Activated CD4-positive, CD25-positive, alpha-beta regulatory T cell (primary cell): Measurements from ENCODE around the gene CTAGE1.
"Not testable (repeated sequence)": the region's sequence is repeated elsewhere in the genome, so short reads cannot be mapped to it uniquely, and the experiment has no call there.

Source experiments
- DNase-seq, 4 experiments: peaks; one replicate each; lab custom pipeline; 2025; lab: John Stamatoyannopoulos, UW

Gene CTAGE1

DNA sequence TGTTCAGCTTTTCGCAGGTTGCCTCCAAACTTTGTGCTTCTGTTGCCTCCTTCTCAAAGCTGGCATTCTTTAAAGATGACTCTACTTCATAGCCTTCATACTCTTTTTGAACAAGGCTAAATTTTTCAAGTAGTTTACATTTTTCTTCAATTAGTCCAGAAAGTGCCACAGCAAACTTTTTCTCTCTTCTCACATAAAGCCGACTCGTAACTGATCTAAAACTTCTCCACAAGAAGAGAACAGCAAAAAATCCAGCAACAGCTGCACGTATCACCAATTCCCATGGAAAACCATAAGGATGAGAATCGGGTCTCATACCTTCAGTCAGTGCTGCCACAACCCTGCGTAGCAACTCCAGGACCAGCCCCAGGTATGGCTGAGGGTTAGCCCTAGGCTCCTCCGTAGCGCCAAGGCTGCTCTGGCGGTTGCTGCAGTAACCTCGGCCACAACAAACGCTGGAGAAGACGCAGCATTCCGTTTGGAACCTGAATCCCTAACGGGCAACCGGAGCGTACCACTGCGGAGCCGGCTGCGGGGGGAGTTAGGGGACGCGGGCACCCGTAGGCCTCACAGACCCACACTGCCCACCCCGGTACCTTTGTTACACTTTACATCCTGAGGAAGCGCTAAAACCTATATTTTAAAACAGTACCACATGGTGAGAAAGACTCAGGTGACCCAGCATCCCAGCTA lies at the start of gene CTAGE1:
CTAGE1 (minus strand) TSS at position 420 of the 693 bp plus-strand sequence; CDS start at position 316, 104 bp downstream.
- no peak for DNase-seq

DNA sequence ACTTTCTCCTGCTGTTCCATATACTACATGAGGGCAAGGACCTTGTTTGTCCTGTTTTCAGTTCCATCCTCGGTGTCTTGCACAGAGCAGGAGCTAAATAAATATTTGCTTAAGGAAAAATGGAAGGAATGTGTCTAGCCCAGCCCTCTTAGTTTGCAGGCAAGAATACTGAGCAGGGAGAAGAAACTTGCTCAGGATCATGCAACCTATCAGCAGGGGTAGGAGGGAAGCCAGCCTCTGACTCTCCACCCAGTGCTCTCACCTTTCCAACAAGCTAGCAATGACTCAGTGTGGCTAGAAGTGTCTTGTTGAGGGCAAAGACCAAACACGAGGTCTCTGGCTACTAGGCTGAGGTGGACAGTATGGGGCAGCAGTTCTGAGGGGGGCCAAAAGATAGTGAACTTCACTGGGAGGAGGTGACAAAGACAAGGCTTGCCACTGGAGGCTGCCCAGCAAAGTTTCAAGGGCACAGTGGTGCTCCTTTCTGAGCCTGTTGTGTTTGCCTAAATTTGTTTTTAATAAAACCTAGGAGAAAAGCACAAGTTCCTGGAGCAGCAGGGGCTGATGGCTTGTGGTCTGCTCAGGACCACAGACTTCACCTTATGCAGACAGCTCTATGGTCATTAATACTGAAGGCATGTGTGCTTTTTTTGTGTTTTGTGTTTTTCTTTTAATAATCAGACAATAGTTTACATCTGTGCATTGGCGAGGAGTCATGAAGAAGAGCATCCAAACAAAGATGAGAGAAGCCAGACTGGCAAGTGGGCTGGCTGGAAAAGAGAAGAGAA lies 49.1 kb upstream of the CTAGE1 start:
- no peak for DNase-seq

GRCh38 chr18:22465859-22466457 lies 48.2 kb upstream of the CTAGE1 start:
- no peak for DNase-seq

GRCh38 chr18:22463076-22463475 lies 45.4 kb upstream of the CTAGE1 start:
- DNase-seq, result no peak

GRCh38 chr18:22459491-22459890 lies 41.8 kb upstream of the CTAGE1 start:
- no peak for DNase-seq

- no peak for DNase-seq
These were observed 39.8 kb upstream of the CTAGE1 start for GRCh38 chr18:22457524-22457923.

DNA sequence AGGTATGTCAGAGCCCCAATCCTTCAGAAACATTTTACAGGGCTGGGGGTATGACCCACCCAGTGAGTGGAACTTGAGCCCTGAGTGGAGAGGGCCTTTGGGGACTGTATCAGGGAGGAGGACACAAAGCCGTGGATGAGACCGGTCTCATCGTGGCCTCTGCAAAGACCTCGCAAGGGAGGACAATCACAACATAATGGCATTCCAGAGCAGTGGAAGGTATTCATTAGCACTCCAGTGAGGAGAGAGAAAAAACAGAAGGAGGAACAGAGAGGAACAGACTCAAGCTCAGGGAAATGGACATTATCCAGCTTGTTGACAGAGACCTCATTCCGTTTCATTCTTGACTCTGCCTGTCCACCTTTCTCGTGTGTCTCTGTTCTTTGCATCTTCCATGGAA lies 38.8 kb upstream of the CTAGE1 start:
- no peak for DNase-seq

DNA sequence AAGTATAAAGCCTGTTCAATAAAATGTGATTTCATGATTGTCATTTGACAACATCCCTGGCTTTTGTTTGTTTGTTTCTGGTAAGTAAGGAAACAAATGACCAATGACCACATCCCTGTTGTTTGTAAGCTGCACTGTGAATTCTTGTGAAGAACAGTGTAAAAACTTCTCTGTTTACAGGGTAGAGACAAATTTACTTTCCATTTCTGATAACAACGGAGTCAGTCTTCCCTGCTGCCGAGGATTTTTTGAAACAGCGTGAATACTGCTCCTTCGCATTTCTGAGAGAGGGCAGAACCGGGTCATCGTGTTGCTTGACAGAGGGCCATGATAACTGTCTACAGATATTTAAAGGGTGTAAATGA lies 38.4 kb upstream of the CTAGE1 start:
- no peak for DNase-seq

DNA sequence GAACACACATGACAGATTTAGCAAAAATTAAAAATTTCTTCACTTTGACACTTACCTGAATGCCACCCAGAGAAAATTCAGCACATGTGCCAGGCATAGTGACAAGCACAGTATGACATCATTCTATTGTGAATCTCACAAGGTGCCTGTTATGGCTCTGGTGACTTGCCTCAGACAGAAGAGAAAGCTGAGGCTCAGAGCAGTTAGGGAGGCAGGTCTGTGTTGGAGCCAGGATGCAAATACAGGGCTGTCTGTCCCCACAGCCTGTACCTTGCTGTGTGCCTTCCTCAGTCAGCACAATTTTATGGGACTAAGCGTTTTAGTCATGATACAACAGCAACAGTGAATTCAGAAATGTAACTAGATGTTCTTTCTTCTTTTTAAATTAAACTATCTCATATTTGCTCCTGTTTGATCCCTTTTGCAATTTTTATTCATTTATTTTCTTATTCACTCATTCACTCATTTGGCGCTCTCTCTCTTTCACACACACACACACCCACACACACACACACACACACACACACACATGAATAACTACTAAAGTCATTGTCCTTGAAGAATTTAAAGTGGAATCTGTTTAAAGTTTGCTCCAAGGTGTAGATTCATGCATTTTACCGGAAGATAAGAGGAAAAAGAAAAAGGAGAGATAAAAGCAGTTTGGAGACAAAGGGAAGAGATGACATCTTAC lies 37.9 kb upstream of the CTAGE1 start:
- DNase-seq, result no peak

- DNase-seq, result no peak
These were observed 35.6 kb upstream of the CTAGE1 start for GRCh38 chr18:22453315-22453714.

GRCh38 chr18:22452226-22452668 lies 34.5 kb upstream of the CTAGE1 start:
- no peak for DNase-seq

GRCh38 chr18:22451796-22452195 lies 34.1 kb upstream of the CTAGE1 start:
- DNase-seq, result no peak

- DNase-seq, result not testable (repeated sequence)
These were observed 33.1 kb upstream of the CTAGE1 start for GRCh38 chr18:22450766-22451165.

DNA sequence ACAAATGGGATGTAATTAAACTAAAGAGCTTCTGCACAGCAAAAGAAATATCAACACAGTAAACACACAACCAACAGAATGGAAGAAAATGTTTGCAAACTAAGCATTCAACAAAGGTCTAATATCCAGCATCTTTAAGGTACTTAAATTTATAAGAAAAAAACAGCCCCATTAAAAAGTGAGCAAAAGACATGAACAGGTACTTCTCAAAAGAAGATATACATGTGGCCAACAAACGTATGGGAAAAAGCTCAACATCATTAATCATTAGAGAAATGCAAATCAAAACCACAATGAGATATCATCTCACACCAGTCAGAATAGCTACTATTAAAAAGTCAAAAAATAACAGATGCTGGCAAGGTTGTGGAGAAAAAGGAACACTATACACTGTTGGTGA lies 32.6 kb upstream of the CTAGE1 start:
- not testable (repeated sequence) for DNase-seq

DNA sequence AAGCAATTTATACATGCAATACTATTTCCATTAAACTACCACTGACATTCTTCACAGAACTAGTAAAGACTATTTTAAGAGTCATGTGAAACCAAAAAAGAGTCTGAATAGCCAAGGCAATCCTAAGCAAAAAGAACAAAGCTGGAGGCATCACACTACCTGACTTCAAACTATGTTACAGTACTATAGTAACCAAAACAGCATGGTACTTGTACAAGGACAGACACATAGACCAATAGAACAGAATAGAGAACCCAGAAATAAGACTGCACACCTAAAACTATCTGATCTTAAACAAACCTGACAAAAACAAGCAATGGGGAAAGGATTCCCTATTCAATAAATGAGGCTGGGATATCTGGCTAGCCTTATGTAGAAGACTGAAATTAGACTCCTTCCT lies 32.0 kb upstream of the CTAGE1 start:
- not testable (repeated sequence) for DNase-seq

GRCh38 chr18:22448238-22448637 lies 30.5 kb upstream of the CTAGE1 start:
- DNase-seq, result no peak

DNA sequence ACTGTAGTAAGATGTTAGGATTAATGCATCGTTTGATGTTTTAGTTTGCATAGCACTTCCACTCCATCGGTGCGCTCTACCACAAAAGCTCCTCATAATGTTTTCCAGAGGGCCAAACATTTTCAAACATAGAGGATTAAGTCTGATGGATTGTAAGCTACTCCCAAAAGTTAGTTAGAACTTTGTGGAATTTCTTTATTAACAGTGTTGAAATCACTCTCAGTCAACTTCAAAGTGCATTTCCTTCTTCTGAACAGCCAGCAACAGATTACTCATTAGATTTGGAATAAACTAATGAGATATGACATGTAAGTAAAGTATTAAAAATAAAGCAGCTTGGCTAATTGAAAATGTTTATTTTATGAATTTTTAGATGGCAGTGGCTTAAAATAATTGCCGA lies 30.1 kb upstream of the CTAGE1 start:
- DNase-seq, result no peak

GRCh38 chr18:22446911-22447310 lies 29.2 kb upstream of the CTAGE1 start:
- no peak for DNase-seq

- DNase-seq, result no peak
These were observed 28.6 kb upstream of the CTAGE1 start for GRCh38 chr18:22446325-22446724.

GRCh38 chr18:22441638-22442037 lies 23.9 kb upstream of the CTAGE1 start:
- no peak for DNase-seq

GRCh38 chr18:22439447-22439846 lies 21.7 kb upstream of the CTAGE1 start:
- DNase-seq, result no peak

GRCh38 chr18:22436136-22436535 lies 18.4 kb upstream of the CTAGE1 start:
- DNase-seq, result no peak
